Measurements from ENCODE around the gene USP25.
A peak's percentile ranks its signal among the peaks of the same experiment; 100 is the strongest.

The USP25 gene

DNA sequence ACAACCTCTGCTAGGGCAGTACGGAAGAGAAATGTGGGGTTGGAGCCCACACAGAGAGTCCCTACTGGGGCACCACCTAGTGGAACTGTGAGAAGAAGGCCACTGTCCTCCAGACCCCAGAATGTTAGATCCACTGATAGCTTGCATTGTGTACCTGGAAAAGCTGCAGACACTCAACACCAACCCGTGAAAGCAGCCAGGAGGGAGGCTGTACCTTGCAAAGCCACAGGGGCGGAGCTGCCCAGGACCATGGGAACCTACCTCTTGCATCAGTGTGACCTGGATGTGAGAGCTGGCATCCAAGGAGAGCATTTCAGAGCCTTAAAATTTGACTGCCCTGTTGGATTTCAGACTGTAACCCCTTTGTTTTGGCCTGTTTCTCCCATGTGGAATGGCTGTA is 85.5 kb downstream of the USP25 start:
- DNase-seq (ENCODE audit: low read depth in 2 of 2), result no peak

DNA sequence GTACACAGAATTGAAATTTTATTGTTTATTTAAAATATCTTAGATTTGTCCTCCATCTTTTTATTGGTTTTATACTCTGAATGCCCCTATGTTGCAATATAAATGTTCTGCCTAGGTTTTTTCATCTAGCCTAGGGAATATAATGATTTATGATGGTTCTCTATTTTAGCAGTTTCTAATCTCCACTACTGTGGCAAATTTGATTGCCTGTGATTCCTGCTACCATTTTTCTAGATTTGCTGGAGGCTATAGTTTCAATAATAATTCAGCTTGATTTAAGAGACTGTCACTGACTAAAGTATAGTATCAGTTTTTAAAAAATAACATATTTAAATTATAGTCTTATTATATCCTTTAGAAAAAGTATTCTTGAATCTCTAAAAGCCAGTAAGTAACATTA is 90.5 kb downstream of the USP25 start:
- no peak for DNase-seq (ENCODE audit: low read depth in 2 of 2)

DNA sequence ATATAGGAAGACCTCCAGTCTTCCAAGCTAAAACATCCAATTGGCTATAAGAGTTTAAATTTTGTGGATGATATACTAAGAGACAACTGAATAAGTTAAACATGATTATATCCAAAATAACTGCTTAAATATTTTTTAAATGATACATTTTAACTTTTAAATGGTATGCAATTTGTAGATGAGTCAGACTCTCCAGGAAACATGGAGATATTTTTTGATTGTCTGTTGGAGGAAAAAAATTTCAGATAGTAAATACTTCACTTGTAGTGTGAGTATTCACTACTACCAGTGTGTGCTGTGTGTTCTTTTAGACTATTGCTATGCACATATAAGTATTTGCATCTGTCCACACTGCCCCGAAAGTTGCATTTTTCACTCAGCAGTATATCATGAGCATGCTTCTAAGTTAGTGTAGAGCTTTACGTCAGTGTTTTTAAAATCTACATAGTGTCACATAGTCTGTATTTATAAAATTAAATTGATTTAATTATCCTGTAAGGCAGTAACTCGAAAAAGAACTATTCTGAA is 91.1 kb downstream of the USP25 start:
- DNase-seq (ENCODE audit: low read depth in 2 of 2), result no peak

DNA sequence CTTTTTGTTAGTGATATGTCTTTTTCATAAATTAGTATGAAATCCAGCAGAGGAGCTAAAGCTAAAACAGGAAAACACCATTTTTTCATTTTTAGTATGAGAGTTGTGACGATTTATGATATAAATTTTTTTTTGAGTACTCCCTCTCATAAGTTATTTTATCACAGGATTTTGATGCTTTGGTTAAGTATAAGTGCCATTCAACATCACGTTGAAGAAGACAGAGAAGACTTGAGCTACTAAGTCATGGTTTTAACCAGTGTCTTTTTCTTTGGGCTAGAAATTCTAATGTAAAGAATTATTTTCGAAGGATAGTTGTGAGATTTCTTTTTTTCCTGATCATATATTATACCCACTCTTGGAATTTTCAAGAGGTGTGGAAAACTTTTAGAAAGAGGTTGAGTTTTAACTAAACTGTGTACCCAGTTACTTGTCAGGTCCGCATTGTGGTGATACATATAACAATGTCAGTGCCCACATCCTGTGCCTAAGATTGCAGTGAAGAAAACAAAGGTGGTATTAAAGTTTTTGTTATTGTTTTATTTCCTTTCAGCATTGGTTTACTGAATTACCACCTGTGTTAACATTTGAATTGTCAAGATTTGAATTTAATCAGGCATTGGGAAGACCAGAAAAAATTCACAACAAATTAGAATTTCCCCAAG is 93.8 kb downstream of the USP25 start:
- no peak for DNase-seq (ENCODE audit: low read depth in 2 of 2)

DNA sequence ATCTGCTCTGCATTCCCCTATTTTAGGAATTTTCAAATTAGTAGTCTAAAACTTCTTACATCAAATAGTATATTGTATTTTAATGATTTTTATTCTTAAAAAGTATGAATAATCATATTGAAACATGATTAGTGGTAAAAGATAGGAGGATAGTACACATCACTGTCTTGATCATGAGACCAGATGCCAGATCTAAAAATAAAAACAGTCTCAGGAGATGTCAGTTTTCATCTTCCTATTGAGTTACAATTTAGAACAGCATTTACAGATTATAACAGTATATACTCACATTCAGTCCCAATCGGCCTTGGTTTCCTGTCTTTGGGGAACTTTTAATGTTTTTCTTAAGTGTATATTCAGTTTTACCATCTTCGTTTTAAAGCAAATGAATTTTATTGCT is 95.9 kb downstream of the USP25 start:
- DNase-seq (ENCODE audit: low read depth in 2 of 2), result no peak

DNA sequence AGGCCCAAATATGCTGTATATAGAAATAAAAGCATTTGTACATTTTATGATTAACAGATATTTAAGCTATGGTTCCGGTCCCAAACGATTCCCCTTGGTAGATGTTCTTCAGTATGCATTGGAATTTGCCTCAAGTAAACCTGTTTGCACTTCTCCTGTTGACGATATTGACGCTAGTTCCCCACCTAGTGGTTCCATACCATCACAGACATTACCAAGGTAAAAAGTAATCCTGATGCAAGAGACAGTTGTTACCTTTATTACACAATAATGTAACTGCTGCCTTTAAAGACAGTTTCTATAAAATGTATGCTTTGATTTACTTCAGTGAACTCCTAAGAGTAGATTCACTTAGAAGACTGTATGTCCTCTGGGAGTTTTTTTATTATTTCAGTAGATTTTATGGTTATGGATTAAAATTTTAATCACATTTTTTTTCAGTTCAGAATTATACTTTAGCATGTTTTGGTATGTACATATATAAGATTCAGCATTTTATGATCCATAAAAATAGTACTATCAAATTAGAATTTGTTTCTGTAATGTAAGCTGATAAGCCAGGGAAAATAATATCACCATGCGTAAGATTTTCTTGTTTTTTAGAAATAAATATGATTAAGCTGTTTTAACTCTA is 96.5 kb downstream of the USP25 start:
- DNase-seq (ENCODE audit: low read depth in 2 of 2), result no peak

DNA sequence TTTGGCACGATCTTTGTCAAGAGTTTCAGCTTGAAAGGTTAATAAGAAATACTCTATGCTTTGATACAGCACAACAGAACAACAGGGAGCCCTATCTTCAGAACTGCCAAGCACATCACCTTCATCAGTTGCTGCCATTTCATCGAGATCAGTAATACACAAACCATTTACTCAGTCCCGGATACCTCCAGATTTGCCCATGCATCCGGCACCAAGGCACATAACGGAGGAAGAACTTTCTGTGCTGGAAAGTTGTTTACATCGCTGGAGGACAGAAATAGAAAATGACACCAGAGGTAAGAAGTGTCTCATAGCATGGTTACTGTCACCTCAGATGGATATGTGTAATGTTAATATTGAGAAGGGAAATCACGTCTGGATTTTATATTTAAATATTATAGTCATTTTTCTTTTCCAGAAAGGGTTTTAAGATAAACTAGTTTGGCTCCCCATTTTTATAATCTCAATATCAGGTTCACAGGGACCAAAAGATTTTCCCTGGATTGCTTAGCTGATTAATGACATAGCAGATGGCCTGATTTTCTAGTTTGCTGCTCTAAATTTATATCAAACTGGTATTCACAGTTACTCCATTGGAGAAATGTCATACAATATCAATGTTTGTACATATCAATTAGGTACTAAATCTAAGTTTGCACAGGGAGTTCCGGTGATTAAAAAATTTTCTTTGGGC is 97.3 kb downstream of the USP25 start:
- no peak for DNase-seq (ENCODE audit: low read depth in 2 of 2)

DNA sequence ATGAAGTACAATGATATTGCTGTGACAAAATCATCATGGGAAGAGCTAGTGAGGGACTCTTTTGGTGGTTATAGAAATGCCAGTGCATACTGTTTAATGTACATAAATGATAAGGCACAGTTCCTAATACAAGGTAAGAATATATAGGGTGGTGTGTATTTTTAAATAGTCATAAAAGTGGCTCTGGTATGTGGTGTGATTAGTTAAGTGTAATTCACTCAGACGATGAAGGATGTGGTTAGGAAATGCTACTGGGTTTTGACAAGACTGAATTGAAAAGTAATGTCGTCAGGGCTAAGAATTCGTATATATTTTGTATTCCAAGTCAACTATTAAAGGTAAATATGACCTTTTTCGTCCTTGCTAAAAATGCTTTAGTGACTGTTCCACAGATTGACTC is 101.7 kb downstream of the USP25 start:
- DNase-seq (ENCODE audit: low read depth in 2 of 2), result no peak

DNA sequence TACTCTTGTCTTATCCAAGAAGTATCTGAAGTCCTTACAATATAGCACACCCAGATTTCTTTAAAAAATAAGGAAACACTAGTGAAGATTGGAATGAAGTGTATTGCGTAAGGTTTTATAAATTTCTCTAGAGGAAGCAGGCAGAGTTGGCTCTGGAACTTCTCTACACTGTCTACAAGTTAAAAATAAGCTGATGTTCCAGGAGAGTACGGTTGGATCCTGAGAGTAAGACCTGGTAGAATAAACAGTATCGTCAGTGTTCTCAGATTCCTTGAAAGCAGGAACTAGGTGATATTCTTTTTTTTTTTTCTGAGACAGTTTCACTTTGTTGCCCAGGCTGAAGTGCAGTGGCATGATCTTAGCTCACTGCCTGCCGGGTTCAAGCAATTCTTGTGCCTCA is 107.9 kb downstream of the USP25 start:
- no peak for DNase-seq (ENCODE audit: low read depth in 2 of 2)

DNA sequence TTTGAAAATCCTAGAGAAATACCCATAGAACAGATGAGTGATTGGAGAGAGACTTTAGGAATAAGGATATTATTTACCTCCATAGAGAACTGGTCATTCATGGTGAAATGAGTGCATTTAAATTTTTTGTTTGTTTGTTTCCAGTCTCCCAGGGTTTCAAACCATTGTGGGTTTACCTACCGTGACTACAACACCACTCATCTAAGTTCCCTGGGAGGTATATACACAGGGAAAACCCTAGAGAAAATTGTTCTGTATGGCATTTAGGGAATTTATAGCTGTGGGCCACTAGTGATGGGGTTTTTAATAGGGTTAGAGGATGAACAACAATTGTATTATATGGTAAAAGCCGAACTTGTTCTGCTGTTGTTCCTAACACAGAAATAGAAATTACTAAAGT is 109.2 kb downstream of the USP25 start:
- DNase-seq (ENCODE audit: low read depth in 2 of 2), result no peak

DNA sequence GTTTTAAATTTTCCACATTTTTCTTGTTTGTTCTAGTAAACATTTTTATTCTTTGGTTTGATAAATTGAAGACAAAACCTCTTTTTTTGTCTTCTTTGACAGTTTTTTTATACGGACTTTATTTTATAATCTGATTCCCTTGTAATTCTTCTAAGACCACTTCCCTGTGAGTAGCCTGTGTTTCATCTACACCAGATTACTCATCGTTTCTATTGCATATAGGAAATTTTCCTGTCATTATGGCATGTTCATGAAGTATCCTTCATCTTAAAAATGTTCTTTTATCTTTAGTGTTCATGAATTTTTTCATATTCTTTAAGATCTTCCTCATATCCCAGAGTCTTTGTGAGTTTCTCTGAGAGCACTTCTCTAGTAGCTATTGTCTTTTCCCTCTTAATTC is 109.8 kb downstream of the USP25 start:
- no peak for DNase-seq (ENCODE audit: low read depth in 2 of 2)

DNA sequence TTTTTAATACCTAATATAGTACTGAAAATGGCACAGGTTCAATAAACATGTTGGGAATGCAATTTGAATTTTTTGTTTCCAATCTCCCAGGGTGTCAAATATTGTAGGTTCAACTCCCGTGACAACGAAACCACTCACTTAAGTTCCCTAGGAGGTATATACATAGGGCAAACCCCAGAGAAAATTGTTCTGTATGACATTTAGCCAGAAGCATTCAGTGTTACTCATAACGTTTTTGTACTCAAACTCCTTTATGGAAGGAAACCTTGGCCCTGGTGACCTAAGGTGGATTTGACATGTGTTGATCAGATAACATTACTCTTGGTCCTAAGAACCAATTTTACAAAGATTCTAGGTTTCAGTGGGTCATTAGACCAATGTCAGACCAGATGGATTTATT is 110.6 kb downstream of the USP25 start:
- DNase-seq (ENCODE audit: low read depth in 2 of 2), result no peak

DNA sequence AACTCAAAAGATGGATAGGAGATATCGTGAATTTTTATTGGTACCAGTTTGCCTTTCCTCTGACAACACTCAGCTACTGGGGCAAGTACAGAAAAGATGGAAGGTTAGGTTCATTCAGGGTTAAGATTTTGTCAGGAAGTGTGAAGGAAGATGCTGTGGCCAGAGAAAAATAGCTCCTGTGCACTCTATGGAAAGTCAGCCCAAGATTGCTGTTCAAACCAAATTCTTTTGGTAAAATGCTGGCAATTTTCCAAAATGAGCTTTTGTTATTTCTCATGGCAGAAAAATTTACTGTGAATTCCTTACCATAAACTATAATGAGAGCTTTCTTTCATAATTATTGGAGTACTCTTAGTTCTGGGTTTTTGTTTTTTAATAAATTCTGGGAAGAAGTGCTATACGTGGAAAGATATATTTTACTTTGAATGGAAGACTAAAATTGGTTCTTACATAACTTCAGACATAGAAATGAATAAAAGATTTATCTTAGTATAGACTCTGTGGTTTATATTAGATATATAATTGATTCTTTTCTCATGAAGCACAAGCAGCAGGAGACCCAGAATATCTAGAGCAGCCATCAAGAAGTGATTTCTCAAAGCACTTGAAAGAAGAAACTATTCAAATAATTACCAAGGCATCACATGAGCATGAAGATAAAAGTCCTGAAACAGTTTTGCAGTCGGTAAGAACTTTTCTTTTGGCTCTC is 112.2 kb downstream of the USP25 start:
- DNase-seq (ENCODE audit: low read depth in 2 of 2), result peak; percentile 69 to 77

DNA sequence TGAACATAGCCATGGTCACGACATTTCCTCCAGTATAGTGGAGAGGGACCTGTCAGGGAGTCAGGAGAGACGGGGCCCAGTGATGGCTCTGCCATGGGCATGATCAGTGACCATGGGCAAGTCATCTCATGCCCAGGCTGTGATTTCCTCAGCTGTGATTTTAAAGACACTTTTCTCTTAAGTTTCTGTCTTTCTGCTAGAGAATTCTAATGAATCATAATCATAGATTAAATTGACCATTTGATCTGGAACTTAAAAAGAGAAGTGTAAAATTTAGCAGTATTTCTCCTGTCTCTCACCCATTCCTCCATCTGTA is 112.7 kb downstream of the USP25 start:
- DNase-seq (ENCODE audit: low read depth in 2 of 2), result no peak

DNA sequence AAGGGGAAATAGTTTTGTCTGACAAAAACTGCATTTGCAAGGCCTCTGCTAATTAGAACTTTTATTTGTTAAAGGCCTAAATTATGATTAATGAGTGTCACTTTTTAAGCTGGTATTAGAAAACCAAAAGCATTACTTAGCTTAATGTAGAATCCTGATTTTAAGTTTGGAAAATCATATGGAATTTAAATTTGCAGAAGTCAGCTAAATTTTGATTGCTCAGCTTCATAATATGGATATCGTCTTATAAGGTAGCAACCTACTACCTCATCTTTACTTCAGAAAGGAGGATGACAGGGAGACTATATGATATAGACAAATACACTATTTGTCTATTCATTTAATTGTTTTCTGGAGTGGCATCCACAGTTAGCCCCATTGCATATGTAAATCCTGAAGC is 114.0 kb downstream of the USP25 start:
- no peak for DNase-seq (ENCODE audit: low read depth in 2 of 2)

DNA sequence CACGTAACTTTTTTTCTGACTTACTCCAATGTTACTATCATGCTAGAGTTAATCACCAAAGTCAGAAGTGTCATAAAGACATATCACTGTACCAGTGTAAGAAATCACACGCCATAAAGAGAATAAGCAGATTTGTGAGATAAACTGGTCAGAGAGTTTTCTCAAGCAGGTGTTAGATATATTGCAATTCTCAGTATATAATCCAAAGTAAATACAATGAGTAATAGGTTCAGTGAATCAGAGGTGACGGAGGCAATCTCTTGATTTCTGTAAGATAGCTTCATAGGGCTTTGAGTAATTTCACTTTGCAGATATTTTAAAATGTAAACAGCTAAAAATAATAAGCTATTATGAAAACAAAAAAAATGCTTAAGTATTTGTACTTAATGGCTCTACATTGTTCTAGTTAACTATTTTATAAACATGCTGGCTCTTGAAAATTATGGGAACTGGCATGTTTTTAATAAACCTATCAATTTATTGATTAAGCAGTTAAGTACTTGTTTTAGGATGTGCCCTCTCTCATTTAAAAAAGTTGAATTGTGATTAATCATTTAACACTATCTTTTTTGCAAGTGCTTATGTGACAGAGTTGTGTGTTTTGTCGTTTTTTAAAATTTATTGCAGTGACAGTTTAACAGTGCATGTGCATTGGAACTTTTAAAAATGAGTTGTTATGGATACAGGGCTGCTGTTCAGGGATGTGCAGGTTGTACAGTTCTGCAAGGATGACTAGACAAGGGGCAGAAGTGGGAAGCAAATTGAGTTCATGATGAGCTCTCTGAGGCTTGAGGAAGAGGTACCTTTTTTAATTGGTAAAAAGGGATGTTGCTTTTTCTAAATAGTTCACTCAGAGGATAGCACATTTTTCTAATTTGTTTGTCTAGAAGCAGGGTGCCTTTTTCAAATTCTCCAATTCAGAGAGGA is 119.1 kb downstream of the USP25 start:
- DNase-seq (ENCODE audit: low read depth in 2 of 2), result no peak

DNA sequence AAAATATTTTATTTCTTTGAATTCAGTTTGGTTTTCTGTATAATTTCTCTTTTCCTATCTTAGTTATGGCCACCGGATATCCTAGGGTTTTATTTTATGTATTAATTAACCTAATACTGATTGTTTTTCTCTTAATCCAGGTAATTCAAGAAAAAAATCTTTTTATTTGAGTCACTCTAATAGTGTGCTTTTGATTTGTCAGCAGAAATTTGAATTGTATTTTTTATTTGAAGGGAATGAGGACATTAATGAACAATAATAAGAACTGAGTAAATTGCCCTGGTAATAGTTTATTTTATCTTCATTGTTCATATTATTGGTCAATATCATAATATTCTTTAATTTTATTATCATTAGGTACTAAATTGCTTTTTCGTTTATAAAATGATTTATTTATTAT is 120.1 kb downstream of the USP25 start:
- DNase-seq (ENCODE audit: low read depth in 2 of 2), result no peak

DNA sequence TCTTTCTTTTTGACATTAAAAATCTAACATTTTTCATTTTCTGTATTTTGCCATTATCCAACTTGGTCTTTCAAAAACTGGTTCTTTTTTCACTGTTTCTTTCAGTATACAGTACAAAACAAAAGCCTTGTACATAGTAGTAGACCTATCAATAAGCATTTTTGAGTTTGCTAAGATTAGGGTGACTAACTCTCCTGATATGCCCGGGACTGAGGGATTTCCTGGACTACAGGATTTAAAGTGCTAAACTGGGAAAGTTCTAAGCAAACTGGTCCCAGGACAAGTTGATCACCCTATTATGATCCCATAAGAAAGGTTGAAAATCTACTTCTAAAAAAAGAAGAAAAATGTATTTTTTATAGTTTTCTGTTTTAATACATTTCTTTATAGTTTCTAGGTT is 120.9 kb downstream of the USP25 start:
- no peak for DNase-seq (ENCODE audit: low read depth in 2 of 2)

DNA sequence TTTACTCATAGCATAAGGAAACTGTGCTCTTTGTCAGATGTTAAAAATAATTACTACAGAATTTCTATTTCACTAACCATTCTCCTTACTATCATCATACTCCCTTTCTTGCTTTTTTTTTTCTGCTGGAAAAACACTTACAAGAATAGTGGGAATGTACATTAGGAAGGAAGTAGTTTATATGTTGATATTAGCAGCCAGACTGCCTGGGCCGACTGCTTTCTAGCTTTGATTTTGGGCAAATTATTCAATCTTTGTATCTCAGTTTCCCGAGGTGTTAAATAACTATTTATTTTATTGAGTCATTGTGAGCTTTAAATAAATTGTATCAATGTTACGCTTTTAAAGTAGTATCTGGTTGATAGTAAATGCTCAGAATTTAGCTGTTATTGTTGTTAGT is 122.4 kb downstream of the USP25 start:
- no peak for DNase-seq (ENCODE audit: low read depth in 2 of 2)

DNA sequence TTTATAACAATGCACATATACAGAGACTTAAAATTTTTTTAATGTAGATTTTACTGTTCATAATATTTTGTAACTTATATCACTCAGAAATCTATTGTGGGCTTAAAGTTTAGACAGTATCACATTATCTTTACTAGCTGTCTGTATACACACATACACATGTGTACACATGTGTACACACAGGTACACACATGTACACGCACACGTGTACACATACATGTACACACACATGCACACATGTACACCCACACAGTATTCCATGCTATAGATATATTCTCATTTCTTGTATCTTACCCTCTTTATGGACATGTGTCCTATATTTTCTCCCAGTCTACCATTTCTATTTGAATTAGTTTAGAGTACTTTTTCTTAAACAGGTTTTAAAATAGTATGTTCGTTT is 123.3 kb downstream of the USP25 start:
- DNase-seq (ENCODE audit: low read depth in 2 of 2), result no peak

DNA sequence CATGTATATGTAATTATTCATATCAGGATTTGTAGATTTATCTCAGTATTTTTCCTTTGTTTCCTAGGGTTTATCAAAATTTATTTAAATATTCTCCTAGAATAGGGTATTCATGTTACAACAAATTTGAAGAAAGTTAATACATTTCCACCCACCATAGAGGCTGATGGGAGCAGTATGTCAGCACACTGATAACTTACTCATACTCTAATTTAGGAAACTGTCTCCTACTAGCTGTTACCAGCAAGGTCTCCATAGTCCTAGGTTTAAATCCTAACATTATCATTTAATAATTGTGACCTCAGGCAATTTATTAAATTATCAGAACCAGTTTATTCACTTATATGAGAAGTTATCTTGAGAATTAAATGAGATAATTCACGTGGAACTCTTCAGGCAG is 127.0 kb downstream of the USP25 start:
- DNase-seq (ENCODE audit: low read depth in 2 of 2), result no peak

DNA sequence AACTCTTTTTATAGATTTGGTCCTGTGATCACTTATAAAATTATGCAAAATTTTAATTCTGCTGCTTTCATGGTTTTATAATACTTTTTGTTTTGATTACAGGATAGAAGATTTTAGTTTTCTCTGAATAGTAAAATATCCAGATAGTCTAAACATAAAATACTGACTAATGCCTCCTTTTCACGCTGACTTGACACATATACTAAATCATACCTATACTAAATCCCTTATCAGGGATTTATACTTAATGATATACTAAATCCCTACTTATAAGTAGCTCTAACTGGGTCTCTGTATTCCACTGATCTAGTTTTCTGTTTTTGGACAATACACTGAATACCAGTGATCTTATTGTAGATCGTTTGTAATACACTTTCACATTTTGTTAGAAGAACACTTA is 128.0 kb downstream of the USP25 start:
- DNase-seq (ENCODE audit: low read depth in 2 of 2), result no peak
